ENCODE results near the gene DDTL. TPM values are rescaled to one million over a fixed set of nuclear protein-coding genes. Genes with fewer than 3 reads are reported as not detected.

The DDTL gene
- total RNA-seq, 1 donor from 2014 or later = not detected

- TF ChIP-seq POLR2A (IDR thresholded peaks at IDR 0.05) (no peak), CTCF (IDR thresholded peaks at IDR 0.05) (no peak), POLR2AphosphoS5 (IDR thresholded peaks at IDR 0.05; ENCODE audit: insufficient read depth in 1 of 2, low read depth in 1 of 2) (no peak)
- no peaks in the 10 kb centered on the region for H3K36me3 ChIP-seq
- no peak overlapping the region for H3K4me3 ChIP-seq
- DNase-seq (ENCODE audit: extremely low spot score in 2 of 2) = no peak
- H3K27ac ChIP-seq = no peak overlapping the region
- intact Hi-C loops (cut with DNase I) = no loop called here
- no peaks in the 10 kb centered on the region for H3K9me3 ChIP-seq
- H3K4me1 ChIP-seq = no peaks in the 10 kb centered on the region
- no peaks in the 10 kb centered on the region for H3K27me3 ChIP-seq
These were observed 36.2 kb downstream of the DDTL start for GRCh38 chr22:24002851-24003250.

- Histone ChIP-seq H3K36me3 (no peaks in the 10 kb centered on the region), H3K27ac (no peak overlapping the region), H3K27me3 (no peaks in the 10 kb centered on the region), H3K4me1 (no peaks in the 10 kb centered on the region), H3K4me3 (no peak overlapping the region), H3K9me3 (no peaks in the 10 kb centered on the region)
- DNase-seq (ENCODE audit: extremely low spot score in 2 of 2) = no peak
- no peak for TF ChIP-seq CTCF (IDR thresholded peaks at IDR 0.05)
- intact Hi-C loops (cut with DNase I) = no loop called here
These were observed 37.2 kb downstream of the DDTL start for GRCh38 chr22:24003887-24004286.

GRCh38 chr22:24005201-24005600, 38.5 kb downstream of the DDTL start, which contains the start of gene GSTT4:
TSS of gene GSTT4 (minus strand) at chr22:24005453. CDS start at chr22:24005356, 97 bp downstream.
- no peak for DNase-seq (ENCODE audit: extremely low spot score in 2 of 2)
- no peak within 1 kb of the TSS for H3K4me3 ChIP-seq
- TF ChIP-seq CTCF (IDR thresholded peaks at IDR 0.05) = no peak
- no peak for TF ChIP-seq POLR2A (IDR thresholded peaks at IDR 0.05)
- no peak for TF ChIP-seq POLR2AphosphoS5 (IDR thresholded peaks at IDR 0.05; ENCODE audit: insufficient read depth in 1 of 2, low read depth in 1 of 2)
- H3K27ac ChIP-seq = no peak within 1 kb of the TSS
- no peaks in the 10 kb centered on the region for H3K4me1 ChIP-seq
- H3K27me3 ChIP-seq = no peaks in the 10 kb centered on the region
- H3K9me3 ChIP-seq = no peaks in the 10 kb centered on the region
- intact Hi-C loops (cut with DNase I) = loop anchor here (5.0 kb wide), 1 partner anchor 68 kb away; no protein-coding TSS in a partner anchor
- no peaks in the 10 kb centered on the region for H3K36me3 ChIP-seq

GRCh38 chr22:24006207-24006913, 39.7 kb downstream of the DDTL start:
- Histone ChIP-seq H3K27me3 (no peaks in the 10 kb centered on the region), H3K9me3 (no peaks in the 10 kb centered on the region), H3K27ac (no peak overlapping the region), H3K4me3 (no peak overlapping the region), H3K4me1 (no peaks in the 10 kb centered on the region), H3K36me3 (no peaks in the 10 kb centered on the region)
- intact Hi-C loops (cut with DNase I) = loop anchor here (5.0 kb wide), 1 partner anchor 69 kb away; no protein-coding TSS in a partner anchor
- DNase-seq (ENCODE audit: extremely low spot score in 2 of 2) = no peak
- TF ChIP-seq POLR2AphosphoS5 (IDR thresholded peaks at IDR 0.05; ENCODE audit: insufficient read depth in 1 of 2, low read depth in 1 of 2) = no peak

- no peaks in the 10 kb centered on the region for H3K27me3 ChIP-seq
- no peaks in the 10 kb centered on the region for H3K9me3 ChIP-seq
- no peak for TF ChIP-seq POLR2AphosphoS5 (IDR thresholded peaks at IDR 0.05; ENCODE audit: insufficient read depth in 1 of 2, low read depth in 1 of 2)
- TF ChIP-seq POLR2A (IDR thresholded peaks at IDR 0.05) = no peak
- no peak for TF ChIP-seq CTCF (IDR thresholded peaks at IDR 0.05)
- intact Hi-C loops (cut with DNase I) = loop anchor here (5.0 kb wide), 1 partner anchor 70 kb away; no protein-coding TSS in a partner anchor
- H3K36me3 ChIP-seq = no peaks in the 10 kb centered on the region
- no peak overlapping the region for H3K4me3 ChIP-seq
- no peak overlapping the region for H3K27ac ChIP-seq
- peaks cover 5% of the 10 kb centered on the region for H3K4me1 ChIP-seq
- DNase-seq (ENCODE audit: extremely low spot score in 2 of 2) = no peak
These were observed 40.2 kb downstream of the DDTL start for GRCh38 chr22:24006914-24007214.

All from vagina (tissue), 2 donors.